Uterus (tissue), 2 donors: ENCODE measurements around the gene LGI2.

Experiments
- CTCF ChIP-seq, 4 experiments: fragments of 200-600 bp in 2 of 4; fragments of 450-650 bp in 2 of 4; sonication (generic) in 2 of 4; IDR thresholded peaks; one replicate each; pipeline ENCODE4 v1.5.1; 2016 to 2019; ENCODE audit warnings: antibody characterized with exemption in 4 of 4, mild to moderate bottlenecking in 2 of 4, moderate library complexity in 1 of 4
- POLR2A ChIP-seq, 2 donors: fragments of 450-650 bp; IDR thresholded peaks; one replicate each; pipeline ENCODE4 v1.6.1; 2016; ENCODE audit warnings: antibody characterized with exemption in 2 of 2, mild to moderate bottlenecking in 1 of 2, moderate library complexity in 1 of 2

- peak; percentile 79 to 92 (median 90) for TF ChIP-seq CTCF (IDR thresholded peaks at IDR 0.05)
- no peak for TF ChIP-seq POLR2A (IDR thresholded peaks at IDR 0.05)
Observed at GRCh38 chr4:24980064-24980690, 50.6 kb downstream of the LGI2 start.
